Activated CD8-positive, alpha-beta memory T cell treated with anti-CD3 and anti-CD28 coated beads, Interleukin-2, amount 10 ng/mL, durations not matched to agents 7 days and 5 days (primary cell): ENCODE results near the gene CIB2. TPM values are rescaled to one million over a fixed set of nuclear protein-coding genes. Genes with fewer than 3 reads are reported as not detected.
A peak's percentile ranks its signal among the peaks of the same experiment; 100 is the strongest.

Source experiments
- ATAC-seq: fragments of 150-1000 bp; cut with Tn5 transposase; one replicate; pipeline ENCODE4 v1.10.0; 2021; ENCODE audit warnings: moderate library complexity
- CTCF ChIA-PET: fragments of 350-600 bp; sonication (Branson Sonifier 250); formaldehyde crosslinking; loops from one replicate; lab custom pipeline; 2021; ENCODE audit warnings: antibody characterized with exemption; lab: Charles Lee
- DNase-seq: peaks from one replicate; pipeline ENCODE4 v3.0.0-alpha.2; 2020
- H3K27ac Mint-ChIP-seq: one replicate; pipeline ENCODE4 v1.8.0; 2021; ENCODE audit warnings: mild to moderate bottlenecking, mixed read lengths
- H3K27me3 Mint-ChIP-seq: one replicate; pipeline ENCODE4 v1.8.0; 2021; ENCODE audit warnings: mixed read lengths
- H3K36me3 Mint-ChIP-seq: one replicate; pipeline ENCODE4 v1.8.0; 2021; ENCODE audit warnings: mild to moderate bottlenecking, mixed read lengths
- H3K4me1 Mint-ChIP-seq: one replicate; pipeline ENCODE4 v1.8.0; 2021; ENCODE audit warnings: mixed read lengths
- H3K4me3 Mint-ChIP-seq: one replicate; pipeline ENCODE4 v1.8.0; 2021; ENCODE audit warnings: mild to moderate bottlenecking, moderate library complexity, mixed read lengths
- H3K9me3 Mint-ChIP-seq: one replicate; pipeline ENCODE4 v1.8.0; 2022; ENCODE audit warnings: low read depth, mixed read lengths
- total RNA-seq, 2 experiments: library from RNA; stranded (reverse); gene quantifications; one replicate each; pipeline ENCODE4 v1.2.3, GENCODE V29; 2021

Gene CIB2
- total RNA-seq: 1 to 10 TPM in 1 of 2 experiments, under 1 TPM in 1; 0.94 to 1.2 TPM

DNA sequence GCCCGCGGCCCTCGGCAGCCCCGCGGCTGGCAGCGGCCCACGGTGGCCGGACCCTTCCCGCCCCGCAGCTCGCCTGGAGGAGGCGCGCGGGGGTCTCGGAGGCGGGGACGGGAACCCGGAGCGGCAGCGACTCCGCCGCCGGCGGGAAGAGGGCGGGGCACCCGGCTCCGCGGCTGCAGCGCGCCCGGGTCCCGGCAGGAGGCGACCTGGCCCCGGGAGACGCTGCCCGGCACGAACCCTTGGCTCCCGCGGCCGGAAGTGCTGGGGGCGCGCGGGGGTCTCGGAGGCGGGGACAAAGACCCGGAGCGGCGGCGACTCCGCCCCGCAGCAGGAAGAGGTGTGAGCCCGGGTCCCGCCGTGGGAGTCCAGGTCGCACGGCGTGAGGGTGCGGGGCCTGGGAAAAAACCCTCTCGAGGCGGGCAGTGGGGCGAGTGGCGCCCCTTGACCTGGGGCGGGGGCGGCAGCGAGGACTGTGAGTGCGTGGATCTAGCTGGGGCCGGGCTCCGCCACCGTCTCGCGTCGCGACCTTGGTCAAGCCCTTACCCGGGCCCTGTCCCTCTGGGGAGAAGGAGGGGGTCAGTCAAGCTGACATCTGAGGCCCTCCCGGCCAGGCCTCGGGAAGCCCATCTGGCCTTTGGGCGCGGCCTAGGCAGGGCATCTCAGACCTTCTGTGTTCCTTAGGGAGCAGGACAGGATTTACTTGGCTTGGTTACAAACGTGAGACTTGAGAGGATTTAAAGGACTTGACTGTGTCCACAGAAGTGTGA is at the start of gene CIB2:
CIB2 (minus strand) TSS at position 151 of the 767 bp plus-strand sequence. CDS start 230 bp downstream, outside the sequence.
- Mint-ChIP-seq H3K27me3 (no peaks in the 10 kb centered on the region), H3K27ac (peak within 1 kb of the TSS; percentile 74), H3K4me1 (peaks cover 16% of the 10 kb centered on the region), H3K4me3 (peak within 1 kb of the TSS; percentile 77), H3K9me3 (no peaks in the 10 kb centered on the region), H3K36me3 (no peaks in the 10 kb centered on the region)
- peak; percentile 93 for ATAC-seq
- peak; percentile 82 for DNase-seq
- CTCF ChIA-PET: interaction anchor here (0.5 to 7.2 kb wide), 34 partner anchors 8 to 172 kb away, joined by 3 to 120 read pairs (median 4); partner anchors contain the start of genes DNAJA4 and IDH3A

DNA sequence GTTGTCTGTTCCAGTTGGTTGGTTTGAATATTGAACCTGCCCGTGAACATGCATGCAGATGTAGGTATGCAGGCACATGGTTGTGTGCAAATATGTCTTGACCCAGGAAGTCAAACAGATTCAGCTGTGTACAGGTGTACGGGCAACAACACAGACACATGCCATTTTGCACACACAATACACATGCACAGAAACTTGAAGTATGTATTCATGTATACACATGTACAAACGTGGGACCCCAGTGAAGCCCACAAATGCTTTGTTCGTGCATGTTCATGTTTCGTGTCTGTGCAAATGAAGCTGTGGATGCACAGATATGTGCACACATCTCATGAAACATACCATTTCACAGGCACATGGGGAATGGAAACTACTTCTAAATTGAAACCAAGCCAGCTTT is 48.7 kb upstream of the CIB2 start:
- Mint-ChIP-seq H3K4me1 (peaks cover 1% of the 10 kb centered on the region), H3K4me3 (no peak overlapping the region), H3K27ac (no peak overlapping the region), H3K27me3 (no peaks in the 10 kb centered on the region), H3K36me3 (no peaks in the 10 kb centered on the region), H3K9me3 (no peaks in the 10 kb centered on the region)
- CTCF ChIA-PET: interaction anchor here (1.4 to 8.8 kb wide), 2 partner anchors 16 to 61 kb away, joined by 3 to 59 read pairs; no protein-coding TSS in a partner anchor
- ATAC-seq (no peak), DNase-seq (peak; percentile 23)

DNA sequence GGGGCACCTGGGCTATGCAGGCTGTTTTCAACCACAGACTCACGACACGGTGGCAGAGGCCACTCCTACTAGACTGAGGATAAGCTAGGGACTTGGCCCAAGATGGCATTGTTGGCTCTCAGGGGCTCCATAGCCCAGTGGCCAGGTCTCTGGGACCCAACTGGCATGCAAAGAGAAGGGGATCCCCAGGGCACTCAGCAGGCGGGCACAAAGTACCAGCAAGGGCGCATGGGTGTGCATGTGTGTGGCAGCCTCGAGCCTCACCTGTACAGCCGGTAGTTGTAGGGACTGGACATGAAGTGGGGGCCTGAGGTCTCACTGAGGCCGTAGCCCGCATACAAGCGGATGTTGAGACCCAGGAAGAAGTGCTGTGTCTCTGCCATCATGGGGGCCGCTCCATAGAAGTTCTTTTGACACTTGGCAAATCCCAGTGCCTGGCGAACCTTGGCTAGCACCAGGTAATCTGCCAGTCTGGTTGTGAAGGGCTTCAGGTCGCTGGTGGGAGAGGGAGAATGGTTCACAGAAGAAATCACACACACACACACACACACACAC is 48.1 kb upstream of the CIB2 start:
- Mint-ChIP-seq H3K4me3 (no peak overlapping the region), H3K27ac (no peak overlapping the region), H3K9me3 (no peaks in the 10 kb centered on the region), H3K27me3 (no peaks in the 10 kb centered on the region), H3K4me1 (peaks cover 7% of the 10 kb centered on the region), H3K36me3 (peaks cover 3% of the 10 kb centered on the region)
- ATAC-seq (no peak), DNase-seq (peak; percentile 29)
- CTCF ChIA-PET: interaction anchor here (1.4 to 8.8 kb wide), 2 partner anchors 17 to 61 kb away, joined by 3 to 59 read pairs; no protein-coding TSS in a partner anchor

DNA sequence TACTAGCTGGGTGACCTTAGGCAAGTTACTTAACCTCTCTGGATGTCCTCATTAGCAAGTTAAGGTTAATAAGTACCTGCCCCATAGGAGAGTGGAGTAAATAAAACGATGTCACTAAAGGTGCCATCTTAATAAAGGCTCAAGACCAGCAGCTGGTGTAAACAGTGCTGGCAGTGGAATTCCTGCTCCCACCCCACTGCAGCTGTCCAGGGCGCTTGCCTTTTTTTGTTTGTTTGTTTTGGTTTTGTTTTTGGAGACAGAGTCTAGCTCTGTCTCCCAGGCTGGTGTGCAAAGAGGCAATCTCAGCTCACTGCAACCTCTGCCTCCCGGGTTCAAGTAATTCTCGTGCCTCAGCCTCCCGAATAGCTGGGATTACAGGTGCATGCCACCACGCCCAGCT is 46.8 kb upstream of the CIB2 start:
- Mint-ChIP-seq H3K27ac (no peak overlapping the region), H3K4me1 (peaks cover 19% of the 10 kb centered on the region), H3K4me3 (no peak overlapping the region), H3K27me3 (no peaks in the 10 kb centered on the region), H3K9me3 (no peaks in the 10 kb centered on the region), H3K36me3 (peaks cover 4% of the 10 kb centered on the region)
- DNase-seq (no peak), ATAC-seq (no peak)
- CTCF ChIA-PET: interaction anchor here (1.1 to 8.8 kb wide), 10 partner anchors 10 to 63 kb away, joined by 3 to 59 read pairs (median 8); partner anchors contain the start of genes ACSBG1 and CIB2

DNA sequence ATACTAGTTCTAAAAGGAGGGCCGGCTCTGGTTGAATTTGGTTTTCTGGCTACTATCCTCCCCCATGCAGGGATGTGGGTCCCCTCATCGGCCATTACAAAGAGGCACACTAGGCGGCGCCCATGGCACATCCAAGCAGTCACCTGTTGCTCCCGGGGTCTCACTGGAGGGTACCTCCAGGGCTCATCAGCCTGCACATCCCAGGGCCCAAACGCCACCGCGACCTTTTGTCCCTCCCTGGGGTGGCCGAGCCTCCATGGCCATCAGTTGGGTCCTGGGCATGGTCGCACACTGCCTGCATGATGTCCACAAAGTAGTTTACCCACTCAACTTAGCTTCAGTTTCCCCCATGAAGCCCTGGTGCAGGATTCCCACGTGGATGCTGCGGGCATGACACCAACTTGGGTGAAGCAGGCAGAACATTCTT is 46.2 kb upstream of the CIB2 start:
- peak; percentile 62 for ATAC-seq
- CTCF ChIA-PET: interaction anchor here (1.1 to 8.8 kb wide), 12 partner anchors 10 to 122 kb away, joined by 3 to 59 read pairs (median 5); partner anchors contain the start of genes ACSBG1, CIB2 and SKIC8
- Mint-ChIP-seq H3K27ac (no peak overlapping the region), H3K27me3 (no peaks in the 10 kb centered on the region), H3K4me1 (peaks cover 23% of the 10 kb centered on the region), H3K36me3 (peaks cover 9% of the 10 kb centered on the region), H3K9me3 (no peaks in the 10 kb centered on the region), H3K4me3 (no peak overlapping the region)
- DNase-seq: peak; percentile 68

DNA sequence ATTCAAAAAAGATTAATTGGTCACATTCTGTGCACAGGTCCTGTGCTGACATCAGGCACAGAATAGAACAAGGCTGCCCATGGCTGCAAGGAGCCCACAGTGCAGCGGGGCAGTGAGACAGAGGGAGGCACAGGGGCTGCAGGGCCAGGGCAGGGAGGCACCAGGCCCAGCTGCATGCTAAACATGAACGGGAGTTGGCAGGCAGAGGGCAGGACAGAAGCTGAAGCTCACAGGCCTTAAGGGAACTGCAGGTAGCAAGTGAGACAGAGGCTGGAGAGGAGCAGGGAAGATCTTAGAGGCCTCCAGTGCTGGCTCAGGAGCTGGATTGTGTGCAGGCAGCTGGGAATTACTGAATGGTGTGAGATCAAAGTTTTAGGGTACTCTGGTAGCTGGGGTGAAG is 44.1 kb upstream of the CIB2 start:
- CTCF ChIA-PET: interaction anchor here (2.6 to 8.8 kb wide), 2 partner anchors 12 to 21 kb away, joined by 9 to 59 read pairs; no protein-coding TSS in a partner anchor
- Mint-ChIP-seq H3K4me3 (no peak overlapping the region), H3K36me3 (peaks cover 28% of the 10 kb centered on the region), H3K27ac (no peak overlapping the region), H3K9me3 (no peaks in the 10 kb centered on the region), H3K27me3 (no peaks in the 10 kb centered on the region), H3K4me1 (peaks cover 29% of the 10 kb centered on the region)
- ATAC-seq (no peak), DNase-seq (peak; percentile 21)

DNA sequence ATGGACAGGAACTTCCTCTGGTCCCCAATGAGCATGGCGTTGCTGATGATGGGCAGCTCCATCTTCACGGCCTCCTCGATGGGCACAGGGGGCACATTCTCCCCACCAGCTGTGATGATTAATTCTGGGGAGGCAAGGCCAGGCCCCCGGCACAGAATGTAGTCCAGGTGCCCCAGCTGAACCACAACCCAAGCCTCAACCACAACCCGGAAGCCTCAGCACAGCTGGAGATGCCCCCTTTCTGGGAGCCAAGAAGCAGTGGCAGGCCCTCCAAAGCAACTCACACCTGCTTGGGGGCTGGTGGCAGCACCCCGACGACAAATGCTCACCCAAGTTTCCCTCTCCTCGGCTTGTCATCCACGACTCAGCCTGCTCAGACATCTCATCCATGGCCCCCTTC is 43.2 kb upstream of the CIB2 start:
- peaks cover 32% of the 10 kb centered on the region for H3K4me1 Mint-ChIP-seq
- no peak overlapping the region for H3K4me3 Mint-ChIP-seq
- H3K27ac Mint-ChIP-seq: no peak overlapping the region
- no peaks in the 10 kb centered on the region for H3K9me3 Mint-ChIP-seq
- peak; percentile 20 for ATAC-seq
- H3K36me3 Mint-ChIP-seq: peaks cover 37% of the 10 kb centered on the region
- H3K27me3 Mint-ChIP-seq: no peaks in the 10 kb centered on the region
- peak; percentile 70 for DNase-seq
- CTCF ChIA-PET: interaction anchor here (0.9 to 8.8 kb wide), 3 partner anchors 21 to 42 kb away, joined by 3 to 59 read pairs (median 3); no protein-coding TSS in a partner anchor

DNA sequence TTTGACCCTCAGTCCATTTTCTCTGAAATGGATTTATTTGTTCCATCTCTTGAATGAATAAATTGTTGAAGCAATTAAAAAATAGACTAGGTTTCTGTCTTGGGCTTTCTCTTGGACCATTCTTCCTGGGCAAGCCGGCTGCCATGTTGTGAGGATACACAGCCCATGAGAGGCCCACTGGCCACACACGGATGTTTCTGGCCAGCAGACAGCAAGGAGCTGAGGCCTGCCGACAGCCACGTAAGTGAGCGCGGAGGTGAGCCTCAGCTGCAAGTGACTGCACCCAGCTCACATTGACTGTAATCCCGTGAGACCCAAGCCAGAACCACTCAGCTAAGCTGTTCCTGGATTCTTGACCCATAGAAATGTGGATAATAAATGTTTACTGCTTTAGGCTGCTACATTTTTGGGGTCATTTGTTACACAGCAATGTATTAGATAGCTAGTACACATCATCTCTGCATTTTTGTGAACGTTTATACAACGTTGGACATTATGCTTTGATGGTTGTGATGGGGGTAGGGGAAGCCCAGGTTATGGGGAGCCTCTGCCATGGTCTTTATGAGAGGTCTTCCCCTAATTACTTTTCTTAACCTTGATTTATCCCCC is 40.7 kb upstream of the CIB2 start:
- ATAC-seq (no peak), DNase-seq (no peak)
- H3K36me3 Mint-ChIP-seq: peaks cover 55% of the 10 kb centered on the region
- H3K27ac Mint-ChIP-seq: no peak overlapping the region
- H3K9me3 Mint-ChIP-seq: no peaks in the 10 kb centered on the region
- peaks cover 51% of the 10 kb centered on the region for H3K4me1 Mint-ChIP-seq
- H3K4me3 Mint-ChIP-seq: no peak overlapping the region
- no peaks in the 10 kb centered on the region for H3K27me3 Mint-ChIP-seq
- CTCF ChIA-PET: interaction anchor here (0.9 to 1.8 kb wide), 7 partner anchors 15 to 69 kb away, joined by 3 to 9 read pairs (median 6); partner anchors contain the start of genes CIB2 and IDH3A

DNA sequence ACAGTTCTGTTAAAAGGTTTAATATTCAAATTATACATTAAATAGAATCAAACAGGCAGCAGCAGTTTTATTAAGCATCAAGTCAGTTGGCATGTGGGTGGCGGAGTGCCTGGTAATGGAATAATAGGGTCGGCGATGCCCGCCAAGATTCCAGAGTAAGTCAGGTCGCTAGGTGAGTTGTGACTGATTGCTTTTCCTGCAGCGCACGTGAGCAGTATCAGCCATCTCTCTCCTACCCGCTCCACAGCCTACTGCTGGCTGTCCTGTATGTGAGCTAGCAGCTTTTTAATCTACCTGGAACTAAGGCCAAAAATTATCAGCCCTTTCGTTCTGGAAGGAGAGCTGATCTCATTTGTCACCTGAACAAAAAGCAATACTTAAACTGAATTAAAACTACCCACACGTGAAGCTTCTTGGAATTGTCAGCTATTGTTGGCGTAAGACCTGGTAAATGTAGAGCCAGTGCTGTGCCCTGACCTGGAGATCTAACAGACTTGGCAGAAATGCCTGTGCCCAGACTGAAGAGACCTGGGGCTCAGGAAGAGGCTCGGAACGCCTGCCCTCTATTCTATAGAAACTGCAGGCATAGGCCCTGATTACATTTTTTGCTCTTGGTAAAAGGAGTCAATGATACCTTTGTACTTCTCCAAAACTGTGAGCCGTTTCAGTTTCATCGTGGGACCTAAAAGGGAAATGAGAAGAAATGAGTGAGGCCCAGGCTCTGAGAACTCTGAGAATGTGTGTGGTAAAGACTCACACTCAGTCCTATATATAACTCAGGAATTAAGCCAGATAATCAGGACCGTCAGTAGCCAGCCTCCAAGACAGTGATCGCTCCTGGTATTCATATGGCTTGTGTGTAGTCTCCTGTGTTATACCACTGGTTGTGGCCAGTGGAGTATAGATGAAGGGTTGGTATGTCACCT is 39.9 kb upstream of the CIB2 start:
- Mint-ChIP-seq H3K4me1 (peaks cover 59% of the 10 kb centered on the region), H3K4me3 (no peak overlapping the region), H3K27ac (no peak overlapping the region), H3K36me3 (peaks cover 63% of the 10 kb centered on the region), H3K9me3 (no peaks in the 10 kb centered on the region), H3K27me3 (no peaks in the 10 kb centered on the region)
- DNase-seq (no peak), ATAC-seq (no peak)
- CTCF ChIA-PET: interaction anchor here (1.0 to 1.8 kb wide), 4 partner anchors 24 to 62 kb away, joined by 3 to 9 read pairs (median 6); partner anchors contain the start of gene CIB2

DNA sequence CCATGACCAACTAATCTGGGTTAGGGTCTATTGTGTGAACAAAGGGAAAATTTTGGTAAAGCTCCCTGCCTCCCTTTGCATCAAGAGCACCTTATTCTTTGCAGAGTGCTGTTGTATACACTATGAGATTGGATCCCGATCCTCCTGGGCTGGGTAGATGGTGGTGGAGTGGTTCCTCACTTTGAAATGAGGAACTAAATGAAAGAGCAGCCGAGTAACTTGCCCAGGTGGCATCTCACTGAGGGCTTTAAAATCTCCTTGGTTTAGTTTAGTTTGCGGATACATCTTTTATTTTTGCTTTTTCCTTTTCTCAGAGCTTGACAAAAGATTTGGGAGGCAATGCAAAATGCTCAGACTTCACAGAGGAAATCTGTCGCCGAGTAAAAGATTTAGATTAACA is 37.4 kb upstream of the CIB2 start:
- H3K9me3 Mint-ChIP-seq: no peaks in the 10 kb centered on the region
- peak overlapping the region; percentile 21 for H3K27ac Mint-ChIP-seq
- peaks cover 46% of the 10 kb centered on the region for H3K4me1 Mint-ChIP-seq
- no peak for DNase-seq
- peaks cover 78% of the 10 kb centered on the region for H3K36me3 Mint-ChIP-seq
- H3K27me3 Mint-ChIP-seq: no peaks in the 10 kb centered on the region
- CTCF ChIA-PET: interaction anchor here (3.9 kb wide), 1 partner anchor 9 kb away, joined by 18 read pairs; no protein-coding TSS in a partner anchor
- H3K4me3 Mint-ChIP-seq: no peak overlapping the region
- no peak for ATAC-seq

DNA sequence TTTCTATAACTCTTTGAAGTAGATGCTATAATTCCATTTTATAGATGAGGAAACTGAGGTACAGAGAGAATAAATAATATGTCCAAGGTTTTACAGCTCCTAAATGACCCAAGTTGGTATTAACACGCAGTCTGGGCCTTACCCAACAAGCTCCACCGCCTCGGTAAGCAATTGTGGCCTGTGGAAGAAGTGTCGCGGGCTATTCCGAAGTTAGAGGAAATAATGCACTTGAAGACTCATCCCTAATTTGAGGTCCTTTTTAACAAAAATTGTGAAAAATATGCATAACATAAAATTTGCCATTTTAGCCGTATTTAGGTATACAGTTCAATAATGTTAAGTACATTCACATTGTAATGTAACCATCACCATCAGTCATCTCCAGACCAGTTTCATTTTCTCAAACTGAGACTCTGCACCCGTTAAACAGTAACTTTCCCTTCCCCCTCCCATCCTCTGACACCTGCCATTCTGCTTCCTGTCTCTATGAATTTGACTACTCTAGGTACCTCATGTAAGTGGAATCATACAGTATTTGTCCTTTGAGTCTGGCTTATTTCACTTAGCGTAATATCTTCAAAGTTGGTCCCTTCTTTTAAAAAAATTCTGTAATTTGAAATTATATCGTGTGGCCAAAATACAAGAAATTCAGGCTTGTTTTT is 36.1 kb upstream of the CIB2 start:
- no peaks in the 10 kb centered on the region for H3K9me3 Mint-ChIP-seq

More for the DNA sequence above, 36.1 kb upstream of the CIB2 start:
- peaks cover 37% of the 10 kb centered on the region for H3K4me1 Mint-ChIP-seq
- ATAC-seq (peak; percentile 99), DNase-seq (peak; percentile 78)
- H3K27ac Mint-ChIP-seq: peak overlapping the region; percentile 89
- CTCF ChIA-PET: interaction anchor here (0.5 to 3.9 kb wide), 7 partner anchors 10 to 785 kb away, joined by 3 to 18 read pairs (median 3); partner anchors contain the start of genes CIB2 and IDH3A
- no peaks in the 10 kb centered on the region for H3K27me3 Mint-ChIP-seq
- H3K36me3 Mint-ChIP-seq: peaks cover 78% of the 10 kb centered on the region
- peak overlapping the region; percentile 61 for H3K4me3 Mint-ChIP-seq
